Right lobe of liver (tissue), 6 donors: Measurements from ENCODE around the gene PRKAR2B. TPM values are rescaled to one million over a fixed set of nuclear protein-coding genes. Genes with fewer than 3 reads are reported as not detected.

Source experiments
- ATAC-seq, 4 donors: fragments of 200-7000 bp; cut with Tn5 transposase; one replicate each; pipeline ENCODE4 v1.9.1; 2020; ENCODE audit warnings: mild to moderate bottlenecking in 4 of 4, moderate library complexity in 4 of 4
- DNase-seq, 3 donors: peaks; one replicate each; pipeline ENCODE4 v3.0.0-alpha.2; 2020
- H3K27ac ChIP-seq, 3 donors: fragments of 200-600 bp; one replicate each; pipeline ENCODE4 v1.8.0; 2022
- H3K27me3 ChIP-seq, 2 donors: fragments of 200-600 bp; one replicate each; pipeline ENCODE4 v1.8.0; 2022
- H3K36me3 ChIP-seq, 4 donors: fragments of 200-600 bp; sonication (generic) in 1 of 4; one replicate each; pipeline versions ENCODE4 v1.5.1 to v1.8.0; 2017 to 2022; ENCODE audit warnings: control low read depth in 1 of 4
- H3K4me1 ChIP-seq, 4 donors: fragments of 200-600 bp; sonication (generic) in 1 of 4; one replicate each; pipeline versions ENCODE4 v1.5.1 to v1.8.0; 2017 to 2022; ENCODE audit warnings: control low read depth in 1 of 4
- H3K4me3 ChIP-seq, 3 donors: fragments of 200-600 bp; one replicate each; pipeline ENCODE4 v1.8.0; 2022
- H3K9me3 ChIP-seq, 4 donors: fragments of 200-600 bp; sonication (generic) in 1 of 4; one replicate each; pipeline versions ENCODE4 v1.5.1 to v1.8.0; 2017 to 2022; ENCODE audit warnings: control low read depth in 1 of 4
- CTCF ChIP-seq, 4 donors: fragments of 200-600 bp in 3 of 4; fragments of 450-650 bp in 1 of 4; IDR thresholded peaks; one replicate each; pipeline versions ENCODE4 v1.5.1 to v1.8.0; 2016 to 2022; ENCODE audit warnings: antibody characterized with exemption in 4 of 4, mild to moderate bottlenecking in 2 of 4
- POLR2A ChIP-seq: fragments of 450-650 bp; IDR thresholded peaks from one replicate; pipeline ENCODE4 v1.6.1; 2017; ENCODE audit warnings: antibody characterized with exemption, mild to moderate bottlenecking
- WGBS: methylation state at CpG from one replicate; pipeline ENCODE4 v1.1.6; 2018; ENCODE audit warnings: low coverage, low lambda C conversion rate; ENCODE audit not compliant: insufficient coverage; ENCODE audit errors: missing lambda C conversion rate; 5-methylcytosine and 5-hydroxymethylcytosine counted together
- intact Hi-C, 2 donors: fragments of 100-400 bp; cut with DNase I; formaldehyde crosslinking; loops; one replicate each; pipeline versions ENCODE4 v1.11.2 to v1.14.1; 2022
- total RNA-seq, 6 experiments: library from RNA; depleted of rRNA in 2 of 6; stranded (reverse); fragments of >200 nt in 2 of 6; fragmentation: NEBNext Ultra II Directional in 3 of 6; extraction: Animal tissue kit (Norgen Biotek cat#: 25700) in 3 of 6; gene quantifications; one replicate each; pipeline versions ENCODE4 v1.1.0 to v1.2.4, GENCODE V29; 2016 to 2023
- donor health status: DM: no; HTN: yes; CAD: no.
- donor health status: DM: no; HTN: no; CAD: no.
- donor health status: DM: no; HTN: no; CAD: no.
- donor health status: DM: no; HTN: yes; CAD: no.
- donor health status: DM: no; HTN: yes; CAD: no.

The PRKAR2B gene
- total RNA-seq, 6 experiments from 2014 or later: 1.4 to 2.9 (median 1.8) TPM

GRCh38 chr7:107145067-107145838 is 100.7 kb downstream of the PRKAR2B start:
- intact Hi-C loops: loop anchor here (5.0 to 10.0 kb wide), 2 partner anchors 198 to 350 kb away; no protein-coding TSS in a partner anchor

GRCh38 chr7:107147464-107148393 is 103.2 kb downstream of the PRKAR2B start:
- H3K4me3 ChIP-seq: no peak overlapping the region
- H3K9me3 ChIP-seq: no peaks in the 10 kb centered on the region
- TF ChIP-seq POLR2A (no peak), CTCF (IDR thresholded peaks at IDR 0.05) (peak; percentile 54 to 72 (median 70))
- ATAC-seq: peak; percentile 90 to 93 (median 90)
- H3K4me1 ChIP-seq: peaks cover 0 to 9% (median 0%) of the 10 kb centered on the region in 4 donors
- intact Hi-C loops: loop anchor here (5.0 to 10.0 kb wide), 2 partner anchors 200 to 353 kb away; no protein-coding TSS in a partner anchor
- no peak for DNase-seq
- H3K36me3 ChIP-seq: no peaks in the 10 kb centered on the region
- 21% methylated on average over 3 of the region's 3 CpGs for WGBS
- no peaks in the 10 kb centered on the region for H3K27me3 ChIP-seq
- H3K27ac ChIP-seq: no peak overlapping the region

More at GRCh38 chr7:107145067-107145838, 100.7 kb downstream of the PRKAR2B start:
- WGBS: 58% methylated on average over 2 of the region's 4 CpGs
- no peak overlapping the region for H3K27ac ChIP-seq
- ATAC-seq (no peak), DNase-seq (no peak)
- no peaks in the 10 kb centered on the region for H3K36me3 ChIP-seq
- TF ChIP-seq CTCF (IDR thresholded peaks at IDR 0.05): no peak
- no peak for TF ChIP-seq POLR2A
- H3K27me3 ChIP-seq: no peaks in the 10 kb centered on the region
- no peaks in the 10 kb centered on the region for H3K9me3 ChIP-seq
- peaks cover 0 to 9% (median 0%) of the 10 kb centered on the region in 4 donors for H3K4me1 ChIP-seq
- no peak overlapping the region for H3K4me3 ChIP-seq

GRCh38 chr7:107148721-107149120 is 104.2 kb downstream of the PRKAR2B start:
- TF ChIP-seq CTCF (IDR thresholded peaks at IDR 0.05) (no peak), POLR2A (no peak)
- H3K27ac ChIP-seq: no peak overlapping the region
- ATAC-seq (no peak), DNase-seq (no peak)
- WGBS: 95% methylated on average over 2 of the region's 2 CpGs
- H3K4me1 ChIP-seq: peaks cover 0 to 9% (median 0%) of the 10 kb centered on the region in 4 donors
- no peak overlapping the region for H3K4me3 ChIP-seq
- intact Hi-C loops: loop anchor here (5.0 to 10.0 kb wide), 2 partner anchors 201 to 354 kb away; no protein-coding TSS in a partner anchor
- no peaks in the 10 kb centered on the region for H3K9me3 ChIP-seq
- no peaks in the 10 kb centered on the region for H3K36me3 ChIP-seq
- no peaks in the 10 kb centered on the region for H3K27me3 ChIP-seq

GRCh38 chr7:107149863-107150262 is 105.4 kb downstream of the PRKAR2B start:
- TF ChIP-seq POLR2A (no peak), CTCF (IDR thresholded peaks at IDR 0.05) (no peak)
- WGBS: 75% methylated on average over 1 of the region's 1 CpG
- H3K27me3 ChIP-seq: no peaks in the 10 kb centered on the region
- H3K36me3 ChIP-seq: no peaks in the 10 kb centered on the region
- intact Hi-C loops: loop anchor here (5.0 to 10.0 kb wide), 2 partner anchors 203 to 355 kb away; no protein-coding TSS in a partner anchor
- no peak overlapping the region for H3K27ac ChIP-seq
- H3K9me3 ChIP-seq: no peaks in the 10 kb centered on the region
- peaks cover 0 to 9% (median 0%) of the 10 kb centered on the region in 4 donors for H3K4me1 ChIP-seq
- no peak overlapping the region for H3K4me3 ChIP-seq
- DNase-seq (no peak), ATAC-seq (no peak)
